ENCODE results near the gene IDH1. TPM values are rescaled to one million over a fixed set of nuclear protein-coding genes. Genes with fewer than 3 reads are reported as not detected.

IDH1 gene
- total and polyA plus RNA-seq, 2 of the 13 experiments (the other 11 are each of a cell fraction or from before 2014, with no cell fraction given) = 312 to 1,077 TPM

DNA sequence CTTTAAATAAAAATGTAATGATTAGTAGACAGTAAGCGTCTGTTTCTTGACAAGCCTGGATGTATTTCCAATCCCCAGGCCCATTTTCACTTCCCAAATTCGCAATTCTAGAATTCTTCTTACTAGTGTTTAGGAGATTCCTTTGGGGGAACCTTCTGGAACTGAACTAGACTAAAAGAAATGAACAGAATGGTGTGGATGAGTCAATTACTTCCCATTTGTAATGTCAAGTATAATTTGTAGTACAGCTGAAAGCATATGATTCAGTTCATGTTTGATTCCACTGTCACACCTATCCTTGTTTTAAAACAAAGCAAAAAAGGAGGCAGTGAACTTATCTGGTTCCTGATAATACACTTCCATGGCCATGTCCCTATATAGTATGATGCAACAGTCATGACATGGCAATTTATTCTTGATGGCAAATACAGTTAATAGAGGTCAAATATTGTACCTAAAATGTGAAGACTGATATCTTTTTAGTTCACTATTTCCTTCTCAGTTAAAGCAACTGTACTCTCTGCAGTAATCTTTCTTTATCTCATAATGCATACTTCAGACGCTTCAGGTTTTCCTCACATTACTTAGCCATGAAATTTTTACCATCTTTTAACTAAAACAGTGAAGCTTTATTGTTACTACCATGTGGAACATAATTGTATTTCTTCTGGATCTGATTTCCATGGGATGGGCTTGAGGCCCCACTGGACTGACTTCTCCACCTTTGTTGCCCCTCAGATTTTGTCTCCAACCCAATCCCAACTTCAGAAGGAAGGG lies 2.0 kb downstream of the IDH1 start:
- CTCF ChIA-PET (ENCODE audit: low intra/inter-chr PET ratio, low total read pairs) = no interaction called here
- no peaks in the 10 kb centered on the region for H3K9me3 ChIP-seq (ENCODE audit: low read length)
- WGBS (ENCODE audit: low lambda C conversion rate) = 93% methylated on average over 3 of the region's 3 CpGs
- no peak overlapping the region for H2AFZ ChIP-seq (ENCODE audit: low read length)
- no peaks in the 10 kb centered on the region; a peak in 1 of 5 replicates for H3K27me3 ChIP-seq (ENCODE audit: control insufficient read depth in 1 of 2, insufficient read depth in 2 of 2, low read length in 2 of 2)
- in situ Hi-C loops (cut with HindIII; ENCODE audit: extremely low pct_ligation_motif_present, low pct_unique_long_range_greater_than_20kb) (loop anchor here (5.0 to 25.0 kb wide), 2 partner anchors 76 to 541 kb away; partner anchors contain the start of gene CCNYL1), intact Hi-C loops (cut with micrococcal nuclease; ENCODE audit: unreplicated experiment) (no loop called here)
- H3K9ac ChIP-seq (ENCODE audit: insufficient read depth, low read depth, low read length) = peak overlapping the region; percentile 91
- DNase-seq (ENCODE audit: low spot score) (peak; percentile 48), FAIRE-seq (no peak), ATAC-seq (no peak)
- POLR2A ChIA-PET = interaction anchor here (1.2 to 7.8 kb wide), 5 partner anchors 12 to 628 kb away, joined by 3 to 145 read pairs (median 9); partner anchors contain the start of genes METTL21A and PIKFYVE
- H3K4me2 ChIP-seq (ENCODE audit: low read depth, low read length) = peak overlapping the region; percentile 95
- peak overlapping the region; percentile 97 for H3K27ac ChIP-seq (ENCODE audit: extremely low read length, insufficient read depth, low read length)
- peaks cover 43% of the 10 kb centered on the region for H3K79me2 ChIP-seq (ENCODE audit: insufficient read depth, low read length)
- peaks cover 3 to 52% of the 10 kb centered on the region in 2 experiments for H3K36me3 ChIP-seq (replicated peaks in 1 of 2; ENCODE audit: control insufficient read depth in 1 of 2, insufficient read depth in 2 of 2, low read length in 2 of 2)
- no peaks in the 10 kb centered on the region for H4K20me1 ChIP-seq (ENCODE audit: insufficient read depth, low read length)
- H3K4me1 ChIP-seq (ENCODE audit: insufficient read depth, low read length) = peaks cover 82% of the 10 kb centered on the region
- peak overlapping the region; percentile 85 to 100 (median 100) for H3K4me3 ChIP-seq (replicated peaks in 1 of 3; ENCODE audit: insufficient read depth in 1 of 3, low read depth in 2 of 3, low read length in 3 of 3)
- no TSS peak for BruUV-seq (replicated peaks)
- TF ChIP-seq MAFF (IDR thresholded peaks at IDR 0.05; ENCODE audit: low read depth, low read length) (peak; percentile 52), SAP130 (CRISPR knock-in tag; IDR thresholded peaks at IDR 0.05; ENCODE audit: low read depth) (peak; percentile 43; the same call in 1 of the 2 replicates), SOX13 (IDR thresholded peaks at IDR 0.05) (no peak), SOX13 (CRISPR knock-in tag; conservative IDR thresholded peaks at IDR 0.05 in 1 of 2, IDR thresholded peaks at IDR 0.05 in 1 of 2) (peak in 1 of 2 experiments; percentile 38; a peak in 1 of 4 replicates), REPIN1 (CRISPR knock-in tag; IDR thresholded peaks at IDR 0.05; ENCODE audit: borderline replicate concordance, low read depth) (0 out of 2 replicates have a peak, but pooled peaks have one; percentile 12), SNAPC2 (CRISPR knock-in tag; IDR thresholded peaks at IDR 0.05) (peak; percentile 39; the same call in 1 of the 2 replicates), ZNF660 (CRISPR knock-in tag; IDR thresholded peaks at IDR 0.05; ENCODE audit: borderline replicate concordance, low read depth) (no peak), AGO2 (optimal IDR thresholded peaks at IDR 0.05; ENCODE audit: low read depth, low read length) (peak; percentile 24), SMYD3 (CRISPR knock-in tag; IDR thresholded peaks at IDR 0.05) (0 out of 2 replicates have a peak, but pooled peaks have one; percentile 27), CEBPG (CRISPR knock-in tag; IDR thresholded peaks at IDR 0.05) (peak; percentile 93), MAFK (conservative IDR thresholded peaks at IDR 0.05 in 1 of 2, IDR thresholded peaks at IDR 0.05 in 1 of 2; ENCODE audit: low read length in 2 of 2) (peak; percentile 52 to 60), ARID2 (CRISPR knock-in tag; IDR thresholded peaks at IDR 0.05; ENCODE audit: borderline replicate concordance) (0 out of 2 replicates have a peak, but pooled peaks have one; percentile 48), SIX1 (CRISPR knock-in tag; IDR thresholded peaks at IDR 0.05; ENCODE audit: borderline replicate concordance) (no peak), RBFOX2 (IDR thresholded peaks at IDR 0.05; ENCODE audit: low read depth, low read length) (peak; percentile 70), RXRB (CRISPR knock-in tag; IDR thresholded peaks at IDR 0.05; ENCODE audit: borderline replicate concordance) (0 out of 2 replicates have a peak, but pooled peaks have one; percentile 19)
- TF ChIP-seq, protein P1, sequence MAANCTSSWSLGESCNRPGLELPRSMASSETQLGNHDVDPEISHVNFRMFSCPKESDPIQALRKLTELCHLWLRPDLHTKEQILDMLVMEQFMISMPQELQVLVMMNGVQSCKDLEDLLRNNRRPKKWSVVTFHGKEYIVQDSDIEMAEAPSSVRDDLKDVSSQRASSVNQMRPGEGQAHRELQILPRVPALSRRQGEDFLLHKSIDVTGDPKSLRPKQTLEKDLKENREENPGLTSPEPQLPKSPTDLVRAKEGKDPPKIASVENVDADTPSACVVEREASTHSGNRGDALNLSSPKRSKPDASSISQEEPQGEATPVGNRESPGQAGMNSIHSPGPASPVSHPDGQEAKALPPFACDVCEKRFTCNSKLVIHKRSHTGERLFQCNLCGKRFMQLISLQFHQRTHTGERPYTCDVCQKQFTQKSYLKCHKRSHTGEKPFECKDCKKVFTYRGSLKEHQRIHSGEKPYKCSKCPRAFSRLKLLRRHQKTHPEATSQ (CRISPR knock-in tag; IDR thresholded peaks at IDR 0.05; ENCODE audit: borderline replicate concordance) = 0 out of 2 replicates have a peak, but pooled peaks have one; percentile 17
- TF ChIP-seq, protein P2, sequence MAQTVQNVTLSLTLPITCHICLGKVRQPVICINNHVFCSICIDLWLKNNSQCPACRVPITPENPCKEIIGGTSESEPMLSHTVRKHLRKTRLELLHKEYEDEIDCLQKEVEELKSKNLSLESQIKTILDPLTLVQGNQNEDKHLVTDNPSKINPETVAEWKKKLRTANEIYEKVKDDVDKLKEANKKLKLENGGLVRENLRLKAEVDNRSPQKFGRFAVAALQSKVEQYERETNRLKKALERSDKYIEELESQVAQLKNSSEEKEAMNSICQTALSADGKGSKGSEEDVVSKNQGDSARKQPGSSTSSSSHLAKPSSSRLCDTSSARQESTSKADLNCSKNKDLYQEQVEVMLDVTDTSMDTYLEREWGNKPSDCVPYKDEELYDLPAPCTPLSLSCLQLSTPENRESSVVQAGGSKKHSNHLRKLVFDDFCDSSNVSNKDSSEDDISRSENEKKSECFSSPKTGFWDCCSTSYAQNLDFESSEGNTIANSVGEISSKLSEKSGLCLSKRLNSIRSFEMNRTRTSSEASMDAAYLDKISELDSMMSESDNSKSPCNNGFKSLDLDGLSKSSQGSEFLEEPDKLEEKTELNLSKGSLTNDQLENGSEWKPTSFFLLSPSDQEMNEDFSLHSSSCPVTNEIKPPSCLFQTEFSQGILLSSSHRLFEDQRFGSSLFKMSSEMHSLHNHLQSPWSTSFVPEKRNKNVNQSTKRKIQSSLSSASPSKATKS (CRISPR knock-in tag; IDR thresholded peaks at IDR 0.05) = no peak
- TF ChIP-seq, protein P3, sequence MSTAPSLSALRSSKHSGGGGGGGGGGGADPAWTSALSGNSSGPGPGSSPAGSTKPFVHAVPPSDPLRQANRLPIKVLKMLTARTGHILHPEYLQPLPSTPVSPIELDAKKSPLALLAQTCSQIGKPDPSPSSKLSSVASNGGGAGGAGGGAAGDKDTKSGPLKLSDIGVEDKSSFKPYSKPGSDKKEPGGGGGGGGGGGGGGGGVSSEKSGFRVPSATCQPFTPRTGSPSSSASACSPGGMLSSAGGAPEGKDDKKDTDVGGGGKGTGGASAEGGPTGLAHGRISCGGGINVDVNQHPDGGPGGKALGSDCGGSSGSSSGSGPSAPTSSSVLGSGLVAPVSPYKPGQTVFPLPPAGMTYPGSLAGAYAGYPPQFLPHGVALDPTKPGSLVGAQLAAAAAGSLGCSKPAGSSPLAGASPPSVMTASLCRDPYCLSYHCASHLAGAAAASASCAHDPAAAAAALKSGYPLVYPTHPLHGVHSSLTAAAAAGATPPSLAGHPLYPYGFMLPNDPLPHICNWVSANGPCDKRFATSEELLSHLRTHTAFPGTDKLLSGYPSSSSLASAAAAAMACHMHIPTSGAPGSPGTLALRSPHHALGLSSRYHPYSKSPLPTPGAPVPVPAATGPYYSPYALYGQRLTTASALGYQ (CRISPR knock-in tag; IDR thresholded peaks at IDR 0.05) = no peak
